Activated T-helper 1 cell treated with anti-CD3 and anti-CD28 coated beads, Interleukin-12 subunit alpha, Interleukin-12 subunit beta, Interleukin-2, Interleukin-4 antibody, amounts not matched to agents 30 ng/mL and 10 ng/mL and 1 ng/mL, durations not matched to agents 14 hours and 24 hours and 36 hours (primary cell): ENCODE results near the gene LMAN1. TPM values are rescaled to one million over a fixed set of nuclear protein-coding genes. Genes with fewer than 3 reads are reported as not detected.
A peak's percentile ranks its signal among the peaks of the same experiment; 100 is the strongest.

Experiments
- DNase-seq: peaks from one replicate; pipeline ENCODE4 v3.0.0; 2021; ENCODE audit warnings: low spot score
- H3K27ac Mint-ChIP-seq: one replicate; pipeline ENCODE4 v1.8.0; 2021; ENCODE audit warnings: mild to moderate bottlenecking, mixed read lengths
- H3K27me3 Mint-ChIP-seq: one replicate; pipeline ENCODE4 v1.8.0; 2022; ENCODE audit warnings: mild to moderate bottlenecking, moderate library complexity, mixed read lengths; ENCODE audit not compliant: insufficient read depth
- H3K36me3 Mint-ChIP-seq: one replicate; pipeline ENCODE4 v1.8.0; 2021; ENCODE audit warnings: low read depth, mixed read lengths
- H3K4me1 Mint-ChIP-seq: one replicate; pipeline ENCODE4 v1.8.0; 2021; ENCODE audit warnings: low read depth, mixed read lengths
- H3K4me3 Mint-ChIP-seq: one replicate; pipeline ENCODE4 v1.8.0; 2021; ENCODE audit warnings: mild to moderate bottlenecking, moderate library complexity, mixed read lengths
- H3K9me3 Mint-ChIP-seq: one replicate; pipeline ENCODE4 v1.8.0; 2021; ENCODE audit warnings: mixed read lengths
- intact Hi-C: fragments of 100-400 bp; cut with micrococcal nuclease; formaldehyde crosslinking; loops from one replicate; pipeline ENCODE4 v1.15.1; 2024
- total RNA-seq: library from RNA; stranded (reverse); gene quantifications from 2 replicates; pipeline ENCODE4 v1.2.3, GENCODE V29; 2022

The LMAN1 gene
- total RNA-seq: 147 and 175 TPM in 2 replicates

GRCh38 chr18:59358712-59359575 is at the start of gene LMAN1:
Gene LMAN1 (minus strand): TSS chr18:59359265. CDS start chr18:59359244, 21 bp downstream.
- intact Hi-C loops: loop anchor here (1.0 to 10.0 kb wide), 9 partner anchors 18 to 1737 kb away; partner anchors contain the start of genes NARS1, PMAIP1 and SEC11C
- H3K27ac Mint-ChIP-seq: peak within 1 kb of the TSS; percentile 100
- no peaks in the 10 kb centered on the region for H3K27me3 Mint-ChIP-seq
- no peaks in the 10 kb centered on the region for H3K9me3 Mint-ChIP-seq
- DNase-seq: peak; percentile 92
- peak within 1 kb of the TSS; percentile 99 for H3K4me3 Mint-ChIP-seq
- H3K4me1 Mint-ChIP-seq: peaks cover 27% of the 10 kb centered on the region
- peaks cover 21% of the 10 kb centered on the region for H3K36me3 Mint-ChIP-seq

DNA sequence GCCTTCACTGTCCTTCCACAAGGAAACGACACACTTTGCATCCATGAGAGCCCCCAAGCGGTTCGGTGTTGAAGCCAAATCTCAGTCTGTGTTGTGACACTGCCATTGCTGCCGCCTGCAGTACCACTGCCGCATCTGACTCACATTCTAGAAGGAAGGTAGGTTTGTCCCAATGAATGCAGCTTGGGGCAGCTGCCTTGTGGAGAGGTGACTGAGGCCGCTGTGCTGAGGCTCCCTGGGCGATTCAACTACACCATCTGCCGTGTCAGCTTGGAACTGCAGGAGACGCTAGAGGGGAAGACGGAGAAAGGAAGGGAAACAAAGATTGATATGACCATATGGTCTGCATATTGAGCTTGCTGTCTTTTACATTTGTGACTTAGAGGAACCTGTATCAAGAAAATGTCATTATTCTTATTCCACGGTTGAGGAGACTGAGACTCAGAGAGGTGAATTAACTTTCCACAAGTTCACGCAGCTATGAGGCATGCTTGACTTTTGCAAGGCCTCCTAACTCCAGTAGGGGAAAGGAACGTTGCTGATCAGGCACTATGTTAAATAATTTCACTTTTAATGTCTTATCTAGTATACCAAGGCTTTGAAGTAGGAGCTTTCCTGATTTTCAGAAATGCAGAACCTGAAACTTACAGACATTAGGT is 43.5 kb upstream of the LMAN1 start:
- peak; percentile 59 for DNase-seq
- intact Hi-C loops: loop anchor here (2.0 kb wide), 3 partner anchors 44 to 318 kb away; partner anchors contain the start of gene LMAN1
- Mint-ChIP-seq H3K27ac (no peak overlapping the region), H3K4me3 (no peak overlapping the region), H3K4me1 (no peaks in the 10 kb centered on the region), H3K27me3 (peaks cover 5% of the 10 kb centered on the region), H3K36me3 (no peaks in the 10 kb centered on the region), H3K9me3 (no peaks in the 10 kb centered on the region)

- Mint-ChIP-seq H3K4me3 (no peak overlapping the region), H3K36me3 (no peaks in the 10 kb centered on the region), H3K4me1 (peaks cover 6% of the 10 kb centered on the region), H3K27me3 (peaks cover 6% of the 10 kb centered on the region), H3K27ac (no peak overlapping the region), H3K9me3 (no peaks in the 10 kb centered on the region)
- DNase-seq: no peak
- intact Hi-C loops: no loop called here
These were observed 41.3 kb upstream of the LMAN1 start for GRCh38 chr18:59400407-59400806.

- Mint-ChIP-seq H3K9me3 (no peaks in the 10 kb centered on the region), H3K4me1 (peaks cover 6% of the 10 kb centered on the region), H3K4me3 (no peak overlapping the region), H3K27me3 (peaks cover 7% of the 10 kb centered on the region), H3K27ac (no peak overlapping the region), H3K36me3 (no peaks in the 10 kb centered on the region)
- intact Hi-C loops: no loop called here
- no peak for DNase-seq
These were observed 36.4 kb upstream of the LMAN1 start for GRCh38 chr18:59395226-59396175.

- H3K27me3 Mint-ChIP-seq: peaks cover 7% of the 10 kb centered on the region
- intact Hi-C loops: no loop called here
- H3K36me3 Mint-ChIP-seq: no peaks in the 10 kb centered on the region
- no peaks in the 10 kb centered on the region for H3K9me3 Mint-ChIP-seq
- DNase-seq: no peak
- H3K27ac Mint-ChIP-seq: no peak overlapping the region
- H3K4me3 Mint-ChIP-seq: no peak overlapping the region
- H3K4me1 Mint-ChIP-seq: peaks cover 6% of the 10 kb centered on the region
These were observed 34.3 kb upstream of the LMAN1 start for GRCh38 chr18:59393381-59393780.

DNA sequence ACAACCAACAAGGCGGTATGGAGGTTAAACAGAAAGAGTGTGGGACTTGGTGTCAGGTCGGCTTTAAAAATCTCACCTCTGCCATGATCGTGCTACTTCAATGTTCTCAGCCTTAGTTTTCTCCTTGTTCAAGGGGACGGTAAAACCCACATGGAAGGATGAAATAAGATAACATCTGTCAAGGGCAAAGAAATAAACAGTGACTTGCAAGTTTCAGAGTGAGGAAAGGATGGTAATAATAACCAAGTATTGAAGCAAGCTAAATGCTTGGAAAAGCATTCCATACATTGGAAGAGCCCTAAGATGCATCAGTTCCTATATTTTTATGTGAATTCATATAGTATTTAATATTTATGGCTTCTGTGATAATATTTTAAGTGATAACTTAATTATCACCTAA is 29.8 kb upstream of the LMAN1 start:
- no peak for DNase-seq
- no peaks in the 10 kb centered on the region for H3K9me3 Mint-ChIP-seq
- H3K27ac Mint-ChIP-seq: no peak overlapping the region
- H3K27me3 Mint-ChIP-seq: peaks cover 5% of the 10 kb centered on the region
- H3K36me3 Mint-ChIP-seq: no peaks in the 10 kb centered on the region
- no peak overlapping the region for H3K4me3 Mint-ChIP-seq
- intact Hi-C loops: no loop called here
- H3K4me1 Mint-ChIP-seq: no peaks in the 10 kb centered on the region

- H3K9me3 Mint-ChIP-seq: no peaks in the 10 kb centered on the region
- no peak overlapping the region for H3K4me3 Mint-ChIP-seq
- no peak for DNase-seq
- no peaks in the 10 kb centered on the region for H3K4me1 Mint-ChIP-seq
- H3K27ac Mint-ChIP-seq: no peak overlapping the region
- H3K36me3 Mint-ChIP-seq: no peaks in the 10 kb centered on the region
- peaks cover 5% of the 10 kb centered on the region for H3K27me3 Mint-ChIP-seq
- intact Hi-C loops: no loop called here
These were observed 28.9 kb upstream of the LMAN1 start for GRCh38 chr18:59387687-59388565.

- no peak overlapping the region for H3K4me3 Mint-ChIP-seq
- no peaks in the 10 kb centered on the region for H3K4me1 Mint-ChIP-seq
- H3K36me3 Mint-ChIP-seq: no peaks in the 10 kb centered on the region
- H3K9me3 Mint-ChIP-seq: no peaks in the 10 kb centered on the region
- intact Hi-C loops: no loop called here
- H3K27me3 Mint-ChIP-seq: peaks cover 5% of the 10 kb centered on the region
- no peak overlapping the region for H3K27ac Mint-ChIP-seq
- DNase-seq: no peak
These were observed 28.0 kb upstream of the LMAN1 start for GRCh38 chr18:59386909-59387686.

DNA sequence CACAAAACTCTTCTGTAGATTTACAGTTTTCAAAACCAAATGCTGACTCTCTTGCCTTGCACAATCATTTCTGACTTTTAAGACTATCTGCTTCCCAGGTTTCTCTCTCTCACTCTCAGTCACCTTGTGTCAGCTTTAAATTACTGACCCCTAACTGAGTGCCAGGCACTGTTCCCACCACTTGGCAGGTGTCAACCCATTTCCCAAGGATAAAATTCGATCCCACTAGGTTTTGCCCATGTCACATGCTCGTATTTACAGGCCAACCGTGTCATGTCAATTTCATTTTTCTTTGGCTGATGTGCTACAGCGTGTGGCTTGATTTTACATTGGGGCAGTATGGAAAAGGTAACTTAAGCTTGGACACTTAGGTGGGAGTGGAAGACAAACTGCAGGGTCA is 26.1 kb upstream of the LMAN1 start:
- no peaks in the 10 kb centered on the region for H3K36me3 Mint-ChIP-seq

GRCh38 chr18:59383851-59384250 is 24.8 kb upstream of the LMAN1 start:
- Mint-ChIP-seq H3K4me3 (no peak overlapping the region), H3K27me3 (peaks cover 4% of the 10 kb centered on the region), H3K4me1 (peaks cover under 1% of the 10 kb centered on the region), H3K36me3 (no peaks in the 10 kb centered on the region), H3K27ac (no peak overlapping the region), H3K9me3 (no peaks in the 10 kb centered on the region)
- DNase-seq: no peak
- intact Hi-C loops: no loop called here

More for the DNA sequence above, 26.1 kb upstream of the LMAN1 start:
- Mint-ChIP-seq H3K9me3 (no peaks in the 10 kb centered on the region), H3K4me3 (no peak overlapping the region), H3K27me3 (peaks cover 3% of the 10 kb centered on the region), H3K4me1 (no peaks in the 10 kb centered on the region), H3K27ac (no peak overlapping the region)
- no peak for DNase-seq
- intact Hi-C loops: no loop called here

GRCh38 chr18:59382383-59382782 is 23.3 kb upstream of the LMAN1 start:
- H3K4me1 Mint-ChIP-seq: peaks cover 15% of the 10 kb centered on the region
- intact Hi-C loops: no loop called here
- no peak overlapping the region for H3K27ac Mint-ChIP-seq
- no peak for DNase-seq
- H3K9me3 Mint-ChIP-seq: no peaks in the 10 kb centered on the region
- H3K27me3 Mint-ChIP-seq: peaks cover 8% of the 10 kb centered on the region
- no peaks in the 10 kb centered on the region for H3K36me3 Mint-ChIP-seq
- no peak overlapping the region for H3K4me3 Mint-ChIP-seq
